IMR-90 (cell line): Measurements from ENCODE around the gene CD8B. TPM values are rescaled to one million over a fixed set of nuclear protein-coding genes. Genes with fewer than 3 reads are reported as not detected.

Source experiments
- ATAC-seq: fragments of 200-7000 bp; cut with Tn5 transposase; 2 replicates; pipeline ENCODE4 v1.9.1; 2020; ENCODE audit warnings: low read depth, mild to moderate bottlenecking, moderate library complexity
- BruUV-seq: library from RNA; stranded (reverse); fragments of 400-500 nt; replicated peaks from 2 replicates; lab custom pipeline; 2021; lab: Mats Ljungman, UMichigan
- CTCF ChIA-PET: fragments of 300-600 bp; formaldehyde crosslinking; extraction: SDS; loops from one replicate; lab custom pipeline; 2021; ENCODE audit warnings: antibody characterized with exemption; lab: Yijun Ruan, JAX
- POLR2A ChIA-PET: fragments of 300-600 bp; sonication (Branson Sonifier 250); formaldehyde crosslinking; loops from one replicate; lab custom pipeline; 2022; ENCODE audit warnings: antibody characterized with exemption; ENCODE audit not compliant: unreplicated experiment; lab: Charles Lee
- DNase-seq: peaks from one replicate; pipeline ENCODE4 v3.0.0; 2013
- H2AFZ ChIP-seq: replicated peaks from 2 replicates; pipeline ENCODE3; 2013; ENCODE audit warnings: low read length, mild to moderate bottlenecking; ENCODE audit not compliant: poor library complexity
- H2AK5ac ChIP-seq: 2 replicates; pipeline ENCODE4 v1.6.1; 2013; ENCODE audit warnings: low read depth, low read length, inconsistent platforms
- H2AK9ac ChIP-seq: replicated peaks from 2 replicates; pipeline ENCODE3; 2013; ENCODE audit warnings: mild to moderate bottlenecking, low read depth, low read length, moderate library complexity; ENCODE audit not compliant: poor library complexity
- H2BK120ac ChIP-seq: 2 replicates; pipeline ENCODE4 v1.6.1; 2013; ENCODE audit warnings: low read depth, low read length, inconsistent platforms
- H2BK15ac ChIP-seq: 3 replicates; pipeline ENCODE4 v1.6.1; 2013; ENCODE audit warnings: low read depth, low read length, inconsistent platforms
- H2BK20ac ChIP-seq: 2 replicates; pipeline ENCODE4 v1.6.1; 2013; ENCODE audit warnings: low read depth, mild to moderate bottlenecking, inconsistent platforms, low read length, moderate library complexity
- H2BK5ac ChIP-seq: 2 replicates; pipeline ENCODE4 v1.6.1; 2013; ENCODE audit warnings: mild to moderate bottlenecking, low read depth, low read length, inconsistent platforms; ENCODE audit not compliant: poor library complexity, severe bottlenecking
- H3K14ac ChIP-seq: replicated peaks from 2 replicates; pipeline ENCODE4 v1.6.1; 2013; ENCODE audit warnings: low read depth, low read length, inconsistent platforms
- H3K18ac ChIP-seq: 2 replicates; pipeline ENCODE4 v1.6.1; 2013; ENCODE audit warnings: low read depth, low read length, control low read depth
- H3K23ac ChIP-seq: 2 replicates; pipeline ENCODE4 v1.6.1; 2013; ENCODE audit warnings: low read depth, low read length, inconsistent platforms
- H3K27ac ChIP-seq: 2 replicates; pipeline ENCODE4 v1.5.1; 2013; ENCODE audit warnings: mild to moderate bottlenecking, control low read depth, low read length; ENCODE audit not compliant: insufficient read depth
- H3K27me3 ChIP-seq: 2 replicates; pipeline ENCODE4 v1.6.1; 2013; ENCODE audit warnings: low read length; ENCODE audit not compliant: control insufficient read depth, insufficient read depth
- H3K36me3 ChIP-seq: 2 replicates; pipeline ENCODE4 v1.6.1; 2013; ENCODE audit warnings: low read length, mixed read lengths; ENCODE audit not compliant: control insufficient read depth, insufficient read depth
- H3K4ac ChIP-seq: 2 replicates; pipeline ENCODE4 v1.6.1; 2013; ENCODE audit warnings: low read depth, low read length, inconsistent platforms
- H3K4me1 ChIP-seq: 2 replicates; pipeline ENCODE4 v1.6.1; 2013; ENCODE audit warnings: low read length, mixed read lengths; ENCODE audit not compliant: control insufficient read depth, insufficient read depth
- H3K4me2 ChIP-seq: 2 replicates; pipeline ENCODE4 v1.6.1; 2013; ENCODE audit warnings: low read depth, mild to moderate bottlenecking, control low read depth, low read length, moderate library complexity
- H3K4me3 ChIP-seq: 2 replicates; pipeline ENCODE4 v1.5.1; 2013; ENCODE audit warnings: low read depth, mild to moderate bottlenecking, control low read depth, low read length, moderate library complexity; ENCODE audit not compliant: insufficient read depth
- H3K56ac ChIP-seq: 2 replicates; pipeline ENCODE4 v1.6.1; 2013; ENCODE audit warnings: low read length, inconsistent platforms; ENCODE audit not compliant: insufficient read depth; ENCODE audit errors: extremely low read depth
- H3K79me1 ChIP-seq, 2 experiments: 2 replicates each; pipeline ENCODE4 v1.6.1; 2013; ENCODE audit warnings: low read length in 2 of 2, inconsistent platforms in 1 of 2, low read depth in 1 of 2
- H3K9ac ChIP-seq: 2 replicates; pipeline ENCODE4 v1.6.1; 2013; ENCODE audit warnings: low read depth, low read length, control low read depth
- H3K9me1 ChIP-seq: 2 replicates; pipeline ENCODE4 v1.6.1; 2013; ENCODE audit warnings: low read length, inconsistent platforms; ENCODE audit not compliant: insufficient read depth
- H3K9me3 ChIP-seq: 2 replicates; pipeline ENCODE4 v1.6.1; 2013; ENCODE audit warnings: low read length; ENCODE audit not compliant: control insufficient read depth, insufficient read depth
- H4K20me1 ChIP-seq: 2 replicates; pipeline ENCODE4 v1.6.1; 2013; ENCODE audit warnings: low read length, inconsistent platforms; ENCODE audit not compliant: insufficient read depth
- H4K5ac ChIP-seq: 2 replicates; pipeline ENCODE4 v1.6.1; 2013; ENCODE audit warnings: mild to moderate bottlenecking, low read depth, low read length, control low read depth
- H4K8ac ChIP-seq, 2 experiments: 2 replicates each; pipeline ENCODE4 v1.6.1; 2013; ENCODE audit warnings: low read depth in 2 of 2, low read length in 2 of 2, control low read depth in 1 of 2, inconsistent platforms in 1 of 2
- H4K91ac ChIP-seq: 2 replicates; pipeline ENCODE4 v1.6.1; 2013; ENCODE audit warnings: low read depth, low read length, inconsistent platforms; ENCODE audit not compliant: insufficient read depth
- BHLHE40 ChIP-seq: fragments of 150-350 bp; IDR thresholded peaks from 2 replicates; pipeline ENCODE4 v1.6.1; 2016; ENCODE audit warnings: mild to moderate bottlenecking, low read depth, low read length
- CHD1 ChIP-seq: IDR thresholded peaks from 2 replicates; pipeline ENCODE4 v1.6.1; 2012; ENCODE audit warnings: low read depth, low read length, improper control_type of control experiment
- FOS ChIP-seq: fragments of 150-350 bp; IDR thresholded peaks from 2 replicates; pipeline ENCODE4 v1.6.1; 2016; ENCODE audit warnings: low read depth, low read length
- MAFK ChIP-seq: IDR thresholded peaks from 2 replicates; pipeline ENCODE4 v1.6.1; 2012; ENCODE audit warnings: low read depth, low read length, improper control_type of control experiment
- MAZ ChIP-seq: IDR thresholded peaks from 2 replicates; pipeline ENCODE4 v1.6.1; 2012; ENCODE audit warnings: low read depth, mild to moderate bottlenecking, low read length, improper control_type of control experiment, moderate library complexity, borderline replicate concordance
- MXI1 ChIP-seq: IDR thresholded peaks from 2 replicates; pipeline ENCODE4 v1.6.1; 2012; ENCODE audit warnings: low read depth, mild to moderate bottlenecking, low read length, moderate library complexity, borderline replicate concordance
- RFX5 ChIP-seq: IDR thresholded peaks from 2 replicates; pipeline ENCODE4 v1.8.0; 2012; ENCODE audit warnings: low read depth, mild to moderate bottlenecking, low read length, moderate library complexity
- SMC3 ChIP-seq: fragments of 150-350 bp; IDR thresholded peaks from 2 replicates; pipeline ENCODE4 v1.6.1; 2016; ENCODE audit warnings: low read depth, mild to moderate bottlenecking, antibody characterized with exemption, low read length, moderate library complexity
- WGBS, 2 experiments: methylation state at CpG; one replicate each; pipeline versions ENCODE4 v1.1.5 to v1.1.7; 2013; ENCODE audit warnings: missing lambda C conversion rate in 2 of 2; ENCODE audit not compliant: insufficient read length in 1 of 2; ENCODE audit errors: extremely low coverage in 2 of 2; 5-methylcytosine and 5-hydroxymethylcytosine counted together
- dilution Hi-C: fragments of 300-500 bp; cut with HindIII; formaldehyde crosslinking; loops from one replicate; pipeline ENCODE4 v1.14.3; 2018; ENCODE audit warnings: low sequenced_read_pairs; ENCODE audit not compliant: unreplicated experiment
- in situ Hi-C: fragments of 300-500 bp; cut with MboI; formaldehyde crosslinking; loops from 3 replicates; pipeline ENCODE4 v1.14.3; 2019; ENCODE audit warnings: low sequenced_read_pairs, inconsistent platforms, mixed read lengths
- intact Hi-C: fragments of 100-400 bp; cut with micrococcal nuclease; formaldehyde crosslinking; loops from 2 replicates; pipeline ENCODE4 v1.10.0; 2022
- polyA plus RNA-seq, 3 experiments: library from polyadenylated mRNA; depleted of rRNA; stranded (reverse); fragments of >200 nt; gene quantifications; 2 replicates each; pipeline ENCODE4 v1.2.3, GENCODE V29; 2012; ENCODE audit warnings: low replicate concordance in 1 of 3
- total RNA-seq: library from RNA; depleted of rRNA; stranded (reverse); fragments of >200 nt; gene quantifications from 2 replicates; pipeline ENCODE4 v1.2.3, GENCODE V29; 2012
- TF ChIP-seq, protein P1 (sequence below): conservative IDR thresholded peaks from 2 replicates; pipeline ENCODE4 v1.5.1; 2012; ENCODE audit warnings: mild to moderate bottlenecking, low read depth, low read length, improper control_type of control experiment

Gene CD8B
- total and polyA plus RNA-seq, 2 of the 4 experiments (the other 2 are of a cell fraction): not detected

DNA sequence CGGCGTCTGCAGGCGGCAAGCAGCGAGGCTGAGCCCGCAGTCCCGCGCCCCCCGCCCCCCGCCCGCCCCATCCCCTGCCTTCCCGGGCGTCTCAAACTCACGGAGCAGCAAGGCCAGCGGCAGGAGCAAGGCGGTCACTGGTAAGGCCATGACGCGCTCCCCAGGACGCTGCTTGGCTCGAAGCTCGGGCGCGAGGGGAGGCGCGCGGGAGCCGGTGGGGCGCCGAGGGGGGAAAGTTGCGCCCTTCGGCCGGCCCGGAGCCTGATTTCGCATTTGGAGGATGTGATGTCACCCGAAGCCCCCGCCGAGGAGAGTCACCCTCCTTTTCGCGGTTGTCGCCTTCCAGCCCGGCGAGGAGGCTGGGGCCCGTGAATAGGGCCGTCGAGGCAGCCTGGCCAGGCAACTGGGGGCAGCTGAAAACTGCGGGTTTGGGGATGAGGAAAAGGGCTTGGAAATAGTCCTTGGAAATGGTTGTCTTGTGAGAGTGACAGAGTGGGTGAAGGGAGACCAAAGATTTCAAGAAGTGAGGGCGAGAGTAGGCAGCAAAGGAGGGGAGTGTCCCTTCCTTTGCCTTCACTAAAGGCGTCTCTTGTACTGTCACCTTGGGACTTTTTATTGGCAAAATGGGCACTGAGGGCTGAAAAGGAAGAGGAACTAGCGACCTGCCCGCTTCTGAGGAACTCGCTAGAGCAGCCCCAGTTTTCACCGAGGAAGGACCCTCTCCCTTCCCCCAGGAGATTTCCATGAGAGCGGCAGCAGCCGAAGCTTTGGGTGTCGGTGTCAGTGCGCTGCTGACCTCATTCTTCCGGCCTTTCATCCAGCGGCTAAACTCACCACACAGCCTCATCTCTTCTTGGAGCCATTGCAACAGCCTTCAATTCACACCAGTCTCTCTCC lies 70.8 kb downstream of the CD8B start, which contains the start of gene CD8A:
Gene CD8A, minus strand, starts transcription at position 238 of the 897 bp plus-strand sequence. Its CDS starts 88 bp downstream, at position 150.
- H3K4me3 ChIP-seq: no peak within 1 kb of the TSS
- H3K23ac ChIP-seq: no peak within 1 kb of the TSS
- H4K5ac ChIP-seq: no peak within 1 kb of the TSS
- WGBS, 2 experiments: 7% methylated on average over 10 of the region's 57 CpGs; no CpG with 5 or more reads in 1 of the 2 experiments
- no peaks in the 10 kb centered on the region for H3K79me1 ChIP-seq
- H3K56ac ChIP-seq: no peak within 1 kb of the TSS
- H2BK120ac ChIP-seq: no peak within 1 kb of the TSS
- H3K9ac ChIP-seq: no peak within 1 kb of the TSS
- no peak within 1 kb of the TSS for H3K4ac ChIP-seq
- no peak within 1 kb of the TSS for H4K91ac ChIP-seq
- no peak within 1 kb of the TSS for H3K18ac ChIP-seq
- H2AK5ac ChIP-seq: no peak within 1 kb of the TSS
- H4K8ac ChIP-seq: no peak within 1 kb of the TSS
- ChIA-PET CTCF (no interaction called here), POLR2A (no interaction called here)
- H3K36me3 ChIP-seq: no peaks in the 10 kb centered on the region
- in situ Hi-C loops: no loop called here
- no peak within 1 kb of the TSS for H3K27ac ChIP-seq
- H3K9me3 ChIP-seq: peaks cover 9% of the 10 kb centered on the region; the same call in 1 of the 2 replicates
- H3K27me3 ChIP-seq: peaks cover 81% of the 10 kb centered on the region
- H2BK20ac ChIP-seq: no peak within 1 kb of the TSS
- H4K20me1 ChIP-seq: no peaks in the 10 kb centered on the region
- peak; percentile 11 for DNase-seq
- 0 out of 2 replicates have a peak, but pooled peaks cover 2% of the 10 kb centered on the region for H3K4me1 ChIP-seq
- H2BK15ac ChIP-seq: no peak within 1 kb of the TSS
- TF ChIP-seq CHD1 (no peak), MAFK (no peak), BHLHE40 (no peak), MXI1 (no peak), FOS (no peak), MAZ (no peak), SMC3 (no peak), RFX5 (no peak)
- TF ChIP-seq, protein P1, sequence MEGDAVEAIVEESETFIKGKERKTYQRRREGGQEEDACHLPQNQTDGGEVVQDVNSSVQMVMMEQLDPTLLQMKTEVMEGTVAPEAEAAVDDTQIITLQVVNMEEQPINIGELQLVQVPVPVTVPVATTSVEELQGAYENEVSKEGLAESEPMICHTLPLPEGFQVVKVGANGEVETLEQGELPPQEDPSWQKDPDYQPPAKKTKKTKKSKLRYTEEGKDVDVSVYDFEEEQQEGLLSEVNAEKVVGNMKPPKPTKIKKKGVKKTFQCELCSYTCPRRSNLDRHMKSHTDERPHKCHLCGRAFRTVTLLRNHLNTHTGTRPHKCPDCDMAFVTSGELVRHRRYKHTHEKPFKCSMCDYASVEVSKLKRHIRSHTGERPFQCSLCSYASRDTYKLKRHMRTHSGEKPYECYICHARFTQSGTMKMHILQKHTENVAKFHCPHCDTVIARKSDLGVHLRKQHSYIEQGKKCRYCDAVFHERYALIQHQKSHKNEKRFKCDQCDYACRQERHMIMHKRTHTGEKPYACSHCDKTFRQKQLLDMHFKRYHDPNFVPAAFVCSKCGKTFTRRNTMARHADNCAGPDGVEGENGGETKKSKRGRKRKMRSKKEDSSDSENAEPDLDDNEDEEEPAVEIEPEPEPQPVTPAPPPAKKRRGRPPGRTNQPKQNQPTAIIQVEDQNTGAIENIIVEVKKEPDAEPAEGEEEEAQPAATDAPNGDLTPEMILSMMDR: no peak
- no peak within 1 kb of the TSS for H3K14ac ChIP-seq
- no peak within 1 kb of the TSS; the same call in 1 of the 2 replicates for H3K4me2 ChIP-seq
- dilution Hi-C loops: no loop called here
- peak within 1 kb of the TSS; percentile 43 for H2AFZ ChIP-seq
- H2BK5ac ChIP-seq: no peak within 1 kb of the TSS
- peak; percentile 45 for ATAC-seq
- intact Hi-C loops: no loop called here
- peak within 1 kb of the TSS; percentile 44 for H2AK9ac ChIP-seq
- H3K9me1 ChIP-seq: no peaks in the 10 kb centered on the region; the same call in 1 of the 2 replicates
- BruUV-seq: no TSS peak
